Fibroblast of the aortic adventitia (primary cell): ENCODE measurements around the gene CMTM3. TPM values are rescaled to one million over a fixed set of nuclear protein-coding genes. Genes with fewer than 3 reads are reported as not detected.
"Not testable (repeated sequence)": the region's sequence is repeated elsewhere in the genome, so short reads cannot be mapped to it uniquely, and the experiment has no call there.

Source experiments
- DNase-seq: peaks from one replicate; pipeline ENCODE4 v3.0.0-alpha.2; 2010; ENCODE audit warnings: low read depth
- H3K4me3 ChIP-seq: 2 replicates; pipeline ENCODE4 v1.5.1; 2011; ENCODE audit warnings: low read depth, mild to moderate bottlenecking, control low read depth, low read length, moderate library complexity
- total RNA-seq: library from RNA; depleted of rRNA; stranded (reverse); fragments of >200 nt; gene quantifications from 2 replicates; pipeline ENCODE4 v1.2.3, GENCODE V29; 2012; ENCODE audit warnings: low replicate concordance
- TF ChIP-seq, protein P1 (sequence below): IDR thresholded peaks from 2 replicates; pipeline ENCODE4 v1.5.1; 2011; ENCODE audit warnings: mild to moderate bottlenecking, low read length, control low read depth, inconsistent platforms; ENCODE audit not compliant: insufficient read depth

CMTM3 gene
- total RNA-seq, 1 donor: 17.8 TPM

DNA sequence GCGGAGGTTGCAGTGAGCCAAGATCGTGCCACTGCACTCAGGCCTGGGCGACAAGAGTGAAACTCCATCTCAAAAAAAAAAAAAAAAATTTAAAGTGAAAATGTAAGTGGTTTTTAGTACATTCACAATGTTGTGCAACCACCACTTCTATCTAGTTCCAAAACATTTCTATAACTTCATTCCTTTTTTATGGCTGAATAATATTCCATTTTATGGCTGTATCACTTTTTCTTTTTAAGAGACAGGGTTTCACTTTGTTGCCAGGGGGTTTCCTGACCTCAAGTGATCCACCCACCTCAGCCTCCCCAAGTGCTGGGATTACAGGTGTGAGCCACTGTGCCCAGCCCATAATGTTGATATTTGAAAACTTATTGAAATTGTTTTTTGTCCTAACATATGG lies 11.7 kb upstream of the CMTM3 start:
- TF ChIP-seq, protein P1, sequence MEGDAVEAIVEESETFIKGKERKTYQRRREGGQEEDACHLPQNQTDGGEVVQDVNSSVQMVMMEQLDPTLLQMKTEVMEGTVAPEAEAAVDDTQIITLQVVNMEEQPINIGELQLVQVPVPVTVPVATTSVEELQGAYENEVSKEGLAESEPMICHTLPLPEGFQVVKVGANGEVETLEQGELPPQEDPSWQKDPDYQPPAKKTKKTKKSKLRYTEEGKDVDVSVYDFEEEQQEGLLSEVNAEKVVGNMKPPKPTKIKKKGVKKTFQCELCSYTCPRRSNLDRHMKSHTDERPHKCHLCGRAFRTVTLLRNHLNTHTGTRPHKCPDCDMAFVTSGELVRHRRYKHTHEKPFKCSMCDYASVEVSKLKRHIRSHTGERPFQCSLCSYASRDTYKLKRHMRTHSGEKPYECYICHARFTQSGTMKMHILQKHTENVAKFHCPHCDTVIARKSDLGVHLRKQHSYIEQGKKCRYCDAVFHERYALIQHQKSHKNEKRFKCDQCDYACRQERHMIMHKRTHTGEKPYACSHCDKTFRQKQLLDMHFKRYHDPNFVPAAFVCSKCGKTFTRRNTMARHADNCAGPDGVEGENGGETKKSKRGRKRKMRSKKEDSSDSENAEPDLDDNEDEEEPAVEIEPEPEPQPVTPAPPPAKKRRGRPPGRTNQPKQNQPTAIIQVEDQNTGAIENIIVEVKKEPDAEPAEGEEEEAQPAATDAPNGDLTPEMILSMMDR: no peak
- H3K4me3 ChIP-seq: no peak overlapping the region
- no peak for DNase-seq

- TF ChIP-seq, protein P1: no peak
- no peak for DNase-seq
- H3K4me3 ChIP-seq: no peak overlapping the region
Measured at GRCh38 chr16:66594739-66595138, 9.8 kb upstream of the CMTM3 start.

DNA sequence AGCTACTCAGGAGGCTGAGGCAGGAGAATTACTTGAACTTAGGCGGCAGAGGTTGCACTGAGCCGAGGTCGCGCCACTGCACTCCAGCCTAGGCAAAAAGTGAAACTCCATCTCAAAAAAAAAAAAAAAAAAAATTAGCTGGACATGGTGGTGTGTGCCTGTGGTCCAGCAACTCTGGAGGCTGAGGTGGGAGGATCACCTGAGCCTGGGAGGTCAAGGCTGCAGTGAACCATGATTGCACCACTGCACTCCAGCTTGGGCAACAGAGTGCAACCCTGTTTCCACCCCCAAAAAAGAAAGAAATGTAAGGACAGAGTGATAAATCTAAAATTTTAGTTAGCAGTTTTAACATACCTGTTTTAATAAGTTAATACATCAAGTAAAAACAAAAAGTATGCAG lies 7.9 kb upstream of the CMTM3 start:
- DNase-seq, H3K4me3 ChIP-seq: not testable (repeated sequence)

GRCh38 chr16:66596986-66597848 lies 7.3 kb upstream of the CMTM3 start:
- TF ChIP-seq, protein P1: no peak
- no peak for DNase-seq
- no peak overlapping the region for H3K4me3 ChIP-seq

- no peak for DNase-seq
- TF ChIP-seq, protein P1: no peak
- H3K4me3 ChIP-seq: no peak overlapping the region
Measured at GRCh38 chr16:66598111-66598510, 6.4 kb upstream of the CMTM3 start.

GRCh38 chr16:66599726-66600125 lies 4.8 kb upstream of the CMTM3 start:
- no peak overlapping the region for H3K4me3 ChIP-seq
- no peak for DNase-seq
- TF ChIP-seq, protein P1: no peak

- TF ChIP-seq, protein P1: no peak
- no peak for DNase-seq
- no peak overlapping the region for H3K4me3 ChIP-seq
Measured at GRCh38 chr16:66600477-66600876, 4.0 kb upstream of the CMTM3 start.
